ENCODE data around the gene ME1.

The ME1 gene

GRCh38 chr6:83436674-83437073 is 5.8 kb upstream of the ME1 start:
- H3K4me1 ChIP-seq (ENCODE audit: control insufficient read depth, insufficient read depth, low read length) = 0 out of 2 replicates have a peak, but pooled peaks cover 2% of the 10 kb centered on the region
- no peaks in the 10 kb centered on the region for H3K9me3 ChIP-seq (ENCODE audit: control insufficient read depth, insufficient read depth, low read depth, low read length)
- no peak for TF ChIP-seq ZNF18 (tag by site-specific recombination; IDR thresholded peaks at IDR 0.05)
- no peak for TF ChIP-seq ZNF513 (tag by site-specific recombination; IDR thresholded peaks at IDR 0.05)
- no peak for TF ChIP-seq ZNF366 (tag by site-specific recombination; conservative IDR thresholded peaks at IDR 0.05)
- no peak for TF ChIP-seq ZNF623 (tag by site-specific recombination; IDR thresholded peaks at IDR 0.05)
- no peak for TF ChIP-seq PRDM10 (tag by site-specific recombination; IDR thresholded peaks at IDR 0.05)
- no peak for TF ChIP-seq ZNF626 (tag by site-specific recombination; IDR thresholded peaks at IDR 0.05)
- TF ChIP-seq BCL11B (tag by site-specific recombination; IDR thresholded peaks at IDR 0.05; ENCODE audit: low read depth) = no peak
- TF ChIP-seq KLF8 (tag by site-specific recombination; IDR thresholded peaks at IDR 0.05) = no peak
- no peak for TF ChIP-seq HIC1 (tag by site-specific recombination; IDR thresholded peaks at IDR 0.05)
- no peak for TF ChIP-seq ZNF692 (tag by site-specific recombination; IDR thresholded peaks at IDR 0.05)
- TF ChIP-seq PRDM4 (tag by site-specific recombination; IDR thresholded peaks at IDR 0.05) = no peak
- no peak for TF ChIP-seq ZNF654 (tag by site-specific recombination; IDR thresholded peaks at IDR 0.05; ENCODE audit: low read depth)
- TF ChIP-seq ZNF560 (tag by site-specific recombination; IDR thresholded peaks at IDR 0.05; ENCODE audit: borderline replicate concordance) = no peak
- TF ChIP-seq ZNF561 (tag by site-specific recombination; IDR thresholded peaks at IDR 0.05; ENCODE audit: borderline replicate concordance) = no peak
- TF ChIP-seq ZNF791 (tag by site-specific recombination; IDR thresholded peaks at IDR 0.05) = no peak
- TF ChIP-seq ZNF792 (tag by site-specific recombination; IDR thresholded peaks at IDR 0.05) = no peak
- TF ChIP-seq AEBP2 (tag by site-specific recombination; IDR thresholded peaks at IDR 0.05; ENCODE audit: borderline replicate concordance) = no peak
- TF ChIP-seq KLF10 (tag by site-specific recombination; IDR thresholded peaks at IDR 0.05) = no peak
- no peak for TF ChIP-seq ZNF530 (tag by site-specific recombination; IDR thresholded peaks at IDR 0.05; ENCODE audit: low read depth)
- no peaks in the 10 kb centered on the region for H3K36me3 ChIP-seq (ENCODE audit: control insufficient read depth in 2 of 2, insufficient read depth in 1 of 2, low read length in 2 of 2)
- ChIA-PET CTCF (interaction anchor here (1.0 to 1.7 kb wide), 5 partner anchors 13 to 222 kb away, joined by 3 to 4 read pairs (median 3); no protein-coding TSS in a partner anchor), POLR2A (no interaction called here)
- H3K4me3 ChIP-seq (ENCODE audit: low read depth, low read length) = no peak overlapping the region
- H3K27ac ChIP-seq (ENCODE audit: extremely low read depth, low read depth, low read length) = no peak overlapping the region
